G401.6 (cell line): ENCODE results near the gene KIF26B.
"Not testable (repeated sequence)": the region's sequence is repeated elsewhere in the genome, so short reads cannot be mapped to it uniquely, and the experiment has no call there.

Source experiments
- FAIRE-seq: peaks from 2 replicates; lab custom pipeline; 2012; peaks lifted over from hg19 to GRCh38; lab: Jason Lieb, UNC

The KIF26B gene

GRCh38 chr1:245704765-245705164 is 550.0 kb downstream of the KIF26B start:
- FAIRE-seq, result no peak

GRCh38 chr1:245707941-245708340 is 553.2 kb downstream of the KIF26B start:
- no peak for FAIRE-seq

GRCh38 chr1:245710961-245711903 is 556.4 kb downstream of the KIF26B start:
- no peak for FAIRE-seq

- FAIRE-seq, result not testable (repeated sequence)
Observed at GRCh38 chr1:245714027-245714426, 559.2 kb downstream of the KIF26B start.

- FAIRE-seq, result no peak
Observed at GRCh38 chr1:245715291-245715701, 560.5 kb downstream of the KIF26B start.

- FAIRE-seq, result no peak
Observed at GRCh38 chr1:245715970-245716369, 561.2 kb downstream of the KIF26B start.

- no peak for FAIRE-seq
Observed at GRCh38 chr1:245716561-245716960, 561.8 kb downstream of the KIF26B start.

- FAIRE-seq, result no peak
Observed at GRCh38 chr1:245717611-245718010, 562.8 kb downstream of the KIF26B start.

GRCh38 chr1:245718123-245718522 is 563.3 kb downstream of the KIF26B start:
- FAIRE-seq, result no peak

- FAIRE-seq, result no peak
Observed at GRCh38 chr1:245718951-245719350, 564.2 kb downstream of the KIF26B start.

- no peak for FAIRE-seq
Observed at GRCh38 chr1:245721488-245721887, 566.7 kb downstream of the KIF26B start.

- FAIRE-seq, result not testable (repeated sequence)
Observed at GRCh38 chr1:245728035-245728434, 573.2 kb downstream of the KIF26B start.

GRCh38 chr1:245730801-245731200 is 576.0 kb downstream of the KIF26B start:
- FAIRE-seq, result no peak

GRCh38 chr1:245740336-245740735 is 585.6 kb downstream of the KIF26B start:
- FAIRE-seq, result not testable (repeated sequence)

- no peak for FAIRE-seq
Observed at GRCh38 chr1:245742896-245743295, 588.1 kb downstream of the KIF26B start.

GRCh38 chr1:245748240-245748639 is 593.5 kb downstream of the KIF26B start:
- FAIRE-seq, result no peak

GRCh38 chr1:245748646-245749045 is 593.9 kb downstream of the KIF26B start:
- FAIRE-seq, result no peak

- FAIRE-seq, result no peak
Observed at GRCh38 chr1:245749053-245749452, 594.3 kb downstream of the KIF26B start.

- FAIRE-seq, result no peak
Observed at GRCh38 chr1:245750261-245750660, 595.5 kb downstream of the KIF26B start.

GRCh38 chr1:245751116-245751515 is 596.3 kb downstream of the KIF26B start:
- FAIRE-seq, result no peak

GRCh38 chr1:245751726-245752470 is 597.1 kb downstream of the KIF26B start:
- FAIRE-seq, result no peak

- FAIRE-seq, result no peak
Observed at GRCh38 chr1:245752561-245752960, 597.8 kb downstream of the KIF26B start.

GRCh38 chr1:245753807-245754206 is 599.0 kb downstream of the KIF26B start:
- no peak for FAIRE-seq
